ENCODE data around the gene GARS1.

DNA sequence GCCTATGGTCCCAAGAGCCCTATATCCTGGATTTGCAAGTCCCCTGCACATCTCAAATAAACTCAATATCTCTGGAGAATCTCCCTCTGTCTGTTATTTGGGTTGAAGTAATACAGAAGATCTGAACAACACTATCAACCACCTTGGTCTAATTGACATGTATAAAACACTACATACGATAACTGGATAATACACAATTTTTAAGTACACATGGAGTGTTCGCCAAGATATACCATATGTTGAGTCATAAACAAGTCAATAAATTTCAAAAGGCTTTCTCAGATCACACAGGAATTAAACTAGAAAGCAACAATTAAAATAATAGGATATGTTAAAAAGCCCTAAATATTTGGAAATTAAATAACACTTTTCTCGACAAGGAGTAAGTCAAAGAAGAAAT, 5.6 kb upstream of the GARS1 start:
- no peak for TF ChIP-seq GATA3 (IDR thresholded peaks at IDR 0.05; ENCODE audit: low read depth, low read length)
- TF ChIP-seq GATA2 (IDR thresholded peaks at IDR 0.05; ENCODE audit: low read depth, low read length), result no peak

All from SH-SY5Y (cell line).